Right lobe of liver (tissue), 6 donors: Measurements from ENCODE around the gene SPATC1L. TPM values are rescaled to one million over a fixed set of nuclear protein-coding genes. Genes with fewer than 3 reads are reported as not detected.

Experiments
- ATAC-seq, 4 donors: fragments of 200-7000 bp; cut with Tn5 transposase; one replicate each; pipeline ENCODE4 v1.9.1; 2020; ENCODE audit warnings: mild to moderate bottlenecking in 4 of 4, moderate library complexity in 4 of 4
- DNase-seq, 3 donors: peaks; one replicate each; pipeline ENCODE4 v3.0.0-alpha.2; 2020
- H3K27ac ChIP-seq, 3 donors: fragments of 200-600 bp; one replicate each; pipeline ENCODE4 v1.8.0; 2022
- H3K27me3 ChIP-seq, 2 donors: fragments of 200-600 bp; one replicate each; pipeline ENCODE4 v1.8.0; 2022
- H3K36me3 ChIP-seq, 4 donors: fragments of 200-600 bp; sonication (generic) in 1 of 4; one replicate each; pipeline versions ENCODE4 v1.5.1 to v1.8.0; 2017 to 2022; ENCODE audit warnings: control low read depth in 1 of 4
- H3K4me1 ChIP-seq, 4 donors: fragments of 200-600 bp; sonication (generic) in 1 of 4; one replicate each; pipeline versions ENCODE4 v1.5.1 to v1.8.0; 2017 to 2022; ENCODE audit warnings: control low read depth in 1 of 4
- H3K4me3 ChIP-seq, 3 donors: fragments of 200-600 bp; one replicate each; pipeline ENCODE4 v1.8.0; 2022
- H3K9me3 ChIP-seq, 4 donors: fragments of 200-600 bp; sonication (generic) in 1 of 4; one replicate each; pipeline versions ENCODE4 v1.5.1 to v1.8.0; 2017 to 2022; ENCODE audit warnings: control low read depth in 1 of 4
- POLR2A ChIP-seq: fragments of 450-650 bp; IDR thresholded peaks from one replicate; pipeline ENCODE4 v1.6.1; 2017; ENCODE audit warnings: antibody characterized with exemption, mild to moderate bottlenecking
- WGBS: methylation state at CpG from one replicate; pipeline ENCODE4 v1.1.6; 2018; ENCODE audit warnings: low coverage, low lambda C conversion rate; ENCODE audit not compliant: insufficient coverage; ENCODE audit errors: missing lambda C conversion rate; 5-methylcytosine and 5-hydroxymethylcytosine counted together
- intact Hi-C, 2 donors: fragments of 100-400 bp; cut with DNase I; formaldehyde crosslinking; loops; one replicate each; pipeline versions ENCODE4 v1.11.2 to v1.14.1; 2022
- long read RNA-seq: library from polyadenylated mRNA; unstranded; transcript quantifications from one replicate; pipeline ENCODE4 v2.0.0, GENCODE V29; 2019
- total RNA-seq, 6 experiments: library from RNA; depleted of rRNA in 2 of 6; stranded (reverse); fragments of >200 nt in 2 of 6; fragmentation: NEBNext Ultra II Directional in 3 of 6; extraction: Animal tissue kit (Norgen Biotek cat#: 25700) in 3 of 6; gene quantifications; one replicate each; pipeline versions ENCODE4 v1.1.0 to v1.2.4, GENCODE V29; 2016 to 2023
- TF ChIP-seq, protein P1 (sequence below), 4 donors: fragments of 200-600 bp in 3 of 4; fragments of 450-650 bp in 1 of 4; IDR thresholded peaks; one replicate each; pipeline versions ENCODE4 v1.5.1 to v1.8.0; 2016 to 2022; ENCODE audit warnings: antibody characterized with exemption in 4 of 4, mild to moderate bottlenecking in 2 of 4
- donor health status: DM: no; HTN: yes; CAD: no.
- donor health status: DM: no; HTN: no; CAD: no.
- donor health status: DM: no; HTN: no; CAD: no.
- donor health status: DM: no; HTN: yes; CAD: no.
- donor health status: DM: no; HTN: yes; CAD: no.

Gene SPATC1L
- 1 to 10 TPM in 1 of 6 experiments, under 1 TPM in 3, not detected in 2; 0.31 to 1.7 (median 0.51) TPM for total RNA-seq
- long read RNA-seq, partial matches to known transcripts, result 0 of 1 reads
- long read RNA-seq, other reads (novel, unspliced or antisense), result 1 of 1 reads

DNA sequence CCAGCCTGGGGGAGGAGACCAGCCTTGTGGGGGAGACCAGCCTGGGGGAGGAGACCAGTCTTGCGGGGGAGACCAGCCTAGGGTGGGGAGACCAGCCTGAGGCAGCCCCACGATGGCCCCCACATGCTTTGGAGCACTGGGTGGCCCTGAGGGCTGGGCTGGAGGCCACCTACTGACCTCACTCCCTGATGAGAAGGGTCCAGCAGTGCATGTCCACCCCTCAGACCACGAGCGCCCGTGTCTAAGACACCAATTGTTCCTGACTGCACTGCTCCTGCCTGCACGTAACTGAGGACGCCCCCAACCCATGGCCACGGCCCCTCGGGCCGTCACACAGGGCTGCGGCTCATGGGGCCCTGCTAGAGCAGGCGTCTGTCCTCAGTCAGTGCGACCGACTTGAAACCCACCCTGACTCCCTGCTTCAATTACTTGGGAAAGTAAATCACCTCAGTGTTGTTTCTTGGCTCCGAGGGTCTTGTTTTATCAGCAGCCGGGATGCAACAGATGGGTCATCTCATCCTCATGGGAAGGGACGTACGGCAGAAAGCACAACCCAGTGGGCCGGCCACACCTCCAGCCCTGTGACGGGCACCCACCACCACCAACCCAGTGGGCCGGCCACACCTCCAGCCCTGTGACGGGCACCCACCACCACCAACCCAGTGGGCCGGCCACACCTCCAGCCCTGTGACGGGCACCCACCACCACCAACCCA lies at the start of gene SPATC1L:
Gene SPATC1L, minus strand, starts transcription at position 550 of the 715 bp plus-strand sequence. CDS start 1,643 bp downstream, outside the sequence.
- DNase-seq, result no peak
- TF ChIP-seq POLR2A, result no peak
- TF ChIP-seq, protein P1, sequence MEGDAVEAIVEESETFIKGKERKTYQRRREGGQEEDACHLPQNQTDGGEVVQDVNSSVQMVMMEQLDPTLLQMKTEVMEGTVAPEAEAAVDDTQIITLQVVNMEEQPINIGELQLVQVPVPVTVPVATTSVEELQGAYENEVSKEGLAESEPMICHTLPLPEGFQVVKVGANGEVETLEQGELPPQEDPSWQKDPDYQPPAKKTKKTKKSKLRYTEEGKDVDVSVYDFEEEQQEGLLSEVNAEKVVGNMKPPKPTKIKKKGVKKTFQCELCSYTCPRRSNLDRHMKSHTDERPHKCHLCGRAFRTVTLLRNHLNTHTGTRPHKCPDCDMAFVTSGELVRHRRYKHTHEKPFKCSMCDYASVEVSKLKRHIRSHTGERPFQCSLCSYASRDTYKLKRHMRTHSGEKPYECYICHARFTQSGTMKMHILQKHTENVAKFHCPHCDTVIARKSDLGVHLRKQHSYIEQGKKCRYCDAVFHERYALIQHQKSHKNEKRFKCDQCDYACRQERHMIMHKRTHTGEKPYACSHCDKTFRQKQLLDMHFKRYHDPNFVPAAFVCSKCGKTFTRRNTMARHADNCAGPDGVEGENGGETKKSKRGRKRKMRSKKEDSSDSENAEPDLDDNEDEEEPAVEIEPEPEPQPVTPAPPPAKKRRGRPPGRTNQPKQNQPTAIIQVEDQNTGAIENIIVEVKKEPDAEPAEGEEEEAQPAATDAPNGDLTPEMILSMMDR (IDR thresholded peaks at IDR 0.05), result no peak
- Histone ChIP-seq H3K36me3 (peaks cover 0 to 8% (median 0%) of the 10 kb centered on the region in 4 donors), H3K4me3 (peak within 1 kb of the TSS; percentile 36 to 41 (median 40)), H3K27ac (peak within 1 kb of the TSS in 1 of 3 donors; percentile 61), H3K27me3 (no peaks in the 10 kb centered on the region), H3K9me3 (no peaks in the 10 kb centered on the region), H3K4me1 (no peaks in the 10 kb centered on the region)
- ATAC-seq, result peak in 3 of 4 donors; percentile 49 to 53 (median 52)
- intact Hi-C loops, result no loop called here
- WGBS, result 20% methylated on average over 3 of the region's 24 CpGs

DNA sequence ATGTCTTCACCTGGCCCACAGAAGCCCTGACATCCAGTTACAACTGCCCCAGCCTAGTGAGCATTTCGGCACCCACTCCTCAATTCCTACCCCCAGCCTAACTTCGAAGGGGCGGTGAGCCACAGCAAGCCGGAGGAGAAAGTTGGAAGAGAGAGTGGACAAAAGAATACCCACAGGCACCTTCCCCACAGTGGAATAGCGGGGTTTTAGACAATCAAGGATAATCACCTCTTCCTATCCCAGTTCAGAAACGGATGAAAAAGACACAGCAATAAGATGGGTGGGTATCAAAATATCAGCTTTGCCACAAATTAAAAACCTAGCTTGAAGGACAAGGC lies 45.6 kb upstream of the SPATC1L start:
- TF ChIP-seq POLR2A, result no peak
- TF ChIP-seq, protein P1 (IDR thresholded peaks at IDR 0.05), result no peak
- H3K36me3 ChIP-seq, result peaks cover 0 to 19% (median 3%) of the 10 kb centered on the region in 4 donors
- intact Hi-C loops, result no loop called here
- no peaks in the 10 kb centered on the region for H3K9me3 ChIP-seq
- DNase-seq (no peak), ATAC-seq (no peak)
- H3K4me1 ChIP-seq, result peaks cover 0 to 17% (median 3%) of the 10 kb centered on the region in 4 donors
- 87% methylated on average over 6 of the region's 6 CpGs for WGBS
- H3K27ac ChIP-seq, result no peak overlapping the region
- H3K27me3 ChIP-seq, result no peaks in the 10 kb centered on the region
- H3K4me3 ChIP-seq, result no peak overlapping the region

GRCh38 chr21:46229133-46229922 lies 45.1 kb upstream of the SPATC1L start:
- Histone ChIP-seq H3K36me3 (peaks cover 0 to 14% (median 2%) of the 10 kb centered on the region in 4 donors), H3K4me3 (peak overlapping the region; percentile 53 to 59 (median 53)), H3K27me3 (no peaks in the 10 kb centered on the region), H3K4me1 (peaks cover 0 to 22% (median 6%) of the 10 kb centered on the region in 4 donors), H3K27ac (peak overlapping the region in 1 of 3 donors; percentile 25), H3K9me3 (no peaks in the 10 kb centered on the region)
- ATAC-seq, result peak in 3 of 4 donors; percentile 22 to 42 (median 41)
- 5% methylated on average over 22 of the region's 72 CpGs for WGBS
- no peak for DNase-seq
- TF ChIP-seq, protein P1 (IDR thresholded peaks at IDR 0.05), result peak; percentile 30 to 60 (median 43)
- no peak for TF ChIP-seq POLR2A
- intact Hi-C loops, result no loop called here

GRCh38 chr21:46228345-46229051 lies 44.2 kb upstream of the SPATC1L start, which contains the start of gene LSS:
Gene LSS, minus strand, starts transcription at chr21:46228774. Its CDS starts 29 bp downstream, at chr21:46228745.
- intact Hi-C loops, result no loop called here
- TF ChIP-seq, protein P1 (IDR thresholded peaks at IDR 0.05), result no peak
- TF ChIP-seq POLR2A, result peak; percentile 71
- Histone ChIP-seq H3K36me3 (peaks cover 0 to 5% (median 0%) of the 10 kb centered on the region in 4 donors), H3K27ac (peak within 1 kb of the TSS; percentile 72 to 85 (median 79)), H3K4me3 (peak within 1 kb of the TSS; percentile 96 to 98 (median 98)), H3K9me3 (no peaks in the 10 kb centered on the region), H3K27me3 (no peaks in the 10 kb centered on the region), H3K4me1 (peaks cover 0 to 23% (median 6%) of the 10 kb centered on the region in 4 donors)
- WGBS, result 0% methylated on average over 6 of the region's 77 CpGs
- ATAC-seq (peak; percentile 82 to 94 (median 88)), DNase-seq (peak; percentile 100)
